Stimulated activated memory B cell treated with anti-CD40 and anti-IgM and Interleukin-4, amounts not matched to agents 10 μg/mL and 1 μg/mL and 100 μg/mL, for 72 hours (primary cell): ENCODE results near the gene ERMAP.
"Not testable (repeated sequence)": the region's sequence is repeated elsewhere in the genome, so short reads cannot be mapped to it uniquely, and the experiment has no call there.

ENCODE experiments used
- ATAC-seq: fragments of 150-1000 bp; cut with Tn5 transposase; 2 replicates; pipeline ENCODE4 v1.10.0; 2021
- H3K27ac Mint-ChIP-seq: one replicate; pipeline ENCODE4 v1.8.0; 2022; ENCODE audit warnings: mild to moderate bottlenecking, mixed read lengths
- H3K27me3 Mint-ChIP-seq: one replicate; pipeline ENCODE4 v1.8.0; 2022; ENCODE audit warnings: mixed read lengths
- H3K36me3 Mint-ChIP-seq: one replicate; pipeline ENCODE4 v1.8.0; 2022; ENCODE audit warnings: mixed read lengths
- H3K4me1 Mint-ChIP-seq: one replicate; pipeline ENCODE4 v1.8.0; 2022; ENCODE audit warnings: mixed read lengths
- H3K4me3 Mint-ChIP-seq: one replicate; pipeline ENCODE4 v1.8.0; 2022; ENCODE audit warnings: mild to moderate bottlenecking, moderate library complexity, mixed read lengths
- H3K9me3 Mint-ChIP-seq: one replicate; pipeline ENCODE4 v1.8.0; 2022; ENCODE audit warnings: mixed read lengths

The ERMAP gene

GRCh38 chr1:42793824-42794223 lies 23.1 kb upstream of the ERMAP start:
- Mint-ChIP-seq H3K27ac (no peak overlapping the region), H3K4me3 (no peak overlapping the region), H3K9me3 (no peaks in the 10 kb centered on the region), H3K27me3 (no peaks in the 10 kb centered on the region), H3K4me1 (no peaks in the 10 kb centered on the region), H3K36me3 (no peaks in the 10 kb centered on the region)
- no peak for ATAC-seq

- Mint-ChIP-seq H3K27ac (no peak overlapping the region), H3K36me3 (no peaks in the 10 kb centered on the region), H3K4me1 (no peaks in the 10 kb centered on the region), H3K9me3 (no peaks in the 10 kb centered on the region), H3K4me3 (no peak overlapping the region), H3K27me3 (no peaks in the 10 kb centered on the region)
- no peak for ATAC-seq
These were observed 19.5 kb upstream of the ERMAP start for GRCh38 chr1:42797414-42797813.

GRCh38 chr1:42797979-42798378 lies 18.9 kb upstream of the ERMAP start:
- H3K27ac Mint-ChIP-seq, result no peak overlapping the region
- no peaks in the 10 kb centered on the region for H3K27me3 Mint-ChIP-seq
- H3K36me3 Mint-ChIP-seq, result no peaks in the 10 kb centered on the region
- ATAC-seq, result no peak
- no peak overlapping the region for H3K4me3 Mint-ChIP-seq
- no peaks in the 10 kb centered on the region for H3K4me1 Mint-ChIP-seq
- no peaks in the 10 kb centered on the region for H3K9me3 Mint-ChIP-seq

GRCh38 chr1:42801832-42802473 lies 15.0 kb upstream of the ERMAP start:
- ATAC-seq, result no peak

GRCh38 chr1:42806171-42806570 lies 10.8 kb upstream of the ERMAP start:
- no peaks in the 10 kb centered on the region for H3K9me3 Mint-ChIP-seq
- no peak for ATAC-seq
- H3K36me3 Mint-ChIP-seq, result peaks cover 26% of the 10 kb centered on the region
- H3K4me3 Mint-ChIP-seq, result no peak overlapping the region
- no peaks in the 10 kb centered on the region for H3K4me1 Mint-ChIP-seq
- no peaks in the 10 kb centered on the region for H3K27me3 Mint-ChIP-seq
- H3K27ac Mint-ChIP-seq, result no peak overlapping the region

More at GRCh38 chr1:42801832-42802473, 15.0 kb upstream of the ERMAP start:
- Mint-ChIP-seq H3K36me3 (peaks cover 20% of the 10 kb centered on the region), H3K9me3 (no peaks in the 10 kb centered on the region), H3K4me1 (no peaks in the 10 kb centered on the region), H3K4me3 (no peak overlapping the region), H3K27me3 (no peaks in the 10 kb centered on the region), H3K27ac (no peak overlapping the region)

DNA sequence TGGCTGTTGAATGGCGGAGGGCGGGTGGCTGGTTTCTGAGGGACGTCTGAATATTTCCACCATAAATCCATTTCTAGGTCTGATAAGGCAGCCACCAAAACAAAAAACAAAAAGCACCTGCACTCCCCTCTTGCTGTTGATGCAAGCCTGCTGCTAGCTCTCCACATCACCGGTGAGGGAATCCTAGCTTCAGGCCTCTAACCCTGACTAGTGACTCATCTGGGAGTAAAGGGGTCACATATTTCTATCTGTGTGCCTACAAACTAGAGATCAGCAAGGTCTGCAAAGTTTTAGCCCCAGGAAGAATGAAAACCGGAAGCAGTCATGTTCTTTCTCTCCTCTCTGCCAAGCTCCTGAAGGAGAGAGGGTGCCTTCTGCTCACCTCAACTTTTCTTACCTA lies 10.3 kb upstream of the ERMAP start:
- H3K27ac Mint-ChIP-seq, result no peak overlapping the region

GRCh38 chr1:42807056-42807668 lies 9.8 kb upstream of the ERMAP start:
- H3K4me1 Mint-ChIP-seq, result no peaks in the 10 kb centered on the region

More for the DNA sequence above, 10.3 kb upstream of the ERMAP start:
- Mint-ChIP-seq H3K36me3 (peaks cover 30% of the 10 kb centered on the region), H3K27me3 (no peaks in the 10 kb centered on the region), H3K4me1 (no peaks in the 10 kb centered on the region), H3K4me3 (no peak overlapping the region), H3K9me3 (no peaks in the 10 kb centered on the region)
- no peak for ATAC-seq

GRCh38 chr1:42814815-42815214 lies 2.1 kb upstream of the ERMAP start:
- not testable (repeated sequence) for H3K9me3 Mint-ChIP-seq, H3K27ac Mint-ChIP-seq, H3K4me3 Mint-ChIP-seq, H3K27me3 Mint-ChIP-seq, H3K36me3 Mint-ChIP-seq, ATAC-seq
- H3K4me1 Mint-ChIP-seq, result peaks cover 22% of the 10 kb centered on the region

More at GRCh38 chr1:42807056-42807668, 9.8 kb upstream of the ERMAP start:
- Mint-ChIP-seq H3K27ac (no peak overlapping the region), H3K9me3 (no peaks in the 10 kb centered on the region), H3K27me3 (no peaks in the 10 kb centered on the region), H3K4me3 (no peak overlapping the region), H3K36me3 (peaks cover 32% of the 10 kb centered on the region)
- ATAC-seq, result no peak

GRCh38 chr1:42815941-42816584 lies 859 bp upstream of the ERMAP start:
- H3K4me1 Mint-ChIP-seq, result peaks cover 22% of the 10 kb centered on the region
- peaks cover 6% of the 10 kb centered on the region for H3K36me3 Mint-ChIP-seq
- peak overlapping the region; percentile 78 for H3K27ac Mint-ChIP-seq
- no peaks in the 10 kb centered on the region for H3K9me3 Mint-ChIP-seq
- peak overlapping the region; percentile 91 for H3K4me3 Mint-ChIP-seq
- no peaks in the 10 kb centered on the region for H3K27me3 Mint-ChIP-seq
- no peak for ATAC-seq

DNA sequence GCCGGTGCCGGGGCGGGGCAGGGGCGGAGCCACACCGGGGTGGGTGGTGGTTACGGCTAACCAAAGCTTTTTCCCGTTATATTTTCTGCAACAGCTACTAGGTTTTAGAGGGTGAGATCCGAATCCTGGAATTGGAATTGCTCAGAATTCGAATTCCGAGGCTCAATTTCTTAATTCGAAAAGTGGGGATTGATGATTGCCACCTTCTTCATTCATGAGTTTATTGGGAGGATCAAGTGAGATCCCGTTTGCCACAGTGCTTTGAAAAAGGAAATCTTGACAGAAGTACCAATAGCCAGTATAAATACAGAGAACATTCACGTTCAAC lies 482 bp downstream of the ERMAP start:
- peak overlapping the region; percentile 91 for H3K4me3 Mint-ChIP-seq
- peak overlapping the region; percentile 78 for H3K27ac Mint-ChIP-seq
- no peaks in the 10 kb centered on the region for H3K9me3 Mint-ChIP-seq
- ATAC-seq, result no peak
- no peaks in the 10 kb centered on the region for H3K36me3 Mint-ChIP-seq
- peaks cover 22% of the 10 kb centered on the region for H3K4me1 Mint-ChIP-seq
- H3K27me3 Mint-ChIP-seq, result no peaks in the 10 kb centered on the region

DNA sequence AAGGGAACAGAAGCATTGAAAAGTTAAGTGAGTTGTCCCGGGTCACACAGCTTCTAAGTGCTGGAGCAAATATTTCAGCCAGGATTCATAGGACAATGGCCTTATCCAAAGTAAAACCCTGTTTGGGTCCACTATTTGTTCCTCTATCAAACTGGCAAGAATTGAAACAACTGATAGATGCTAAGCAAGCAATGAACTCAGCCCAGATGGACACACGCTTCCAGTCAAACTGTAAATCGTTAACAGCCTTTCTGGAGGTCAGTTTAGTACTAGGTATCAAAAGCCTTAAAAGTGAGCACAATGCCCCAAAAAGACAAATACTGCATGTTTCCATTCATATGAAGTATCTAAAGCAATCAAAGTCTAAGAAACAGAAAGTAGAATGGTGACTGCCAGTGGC lies 1.1 kb downstream of the ERMAP start:
- ATAC-seq, result no peak
- Mint-ChIP-seq H3K4me1 (peaks cover 22% of the 10 kb centered on the region), H3K36me3 (no peaks in the 10 kb centered on the region), H3K27me3 (no peaks in the 10 kb centered on the region), H3K4me3 (no peak overlapping the region), H3K27ac (no peak overlapping the region), H3K9me3 (no peaks in the 10 kb centered on the region)

- Mint-ChIP-seq H3K27me3 (no peaks in the 10 kb centered on the region), H3K9me3 (no peaks in the 10 kb centered on the region), H3K4me1 (peaks cover 20% of the 10 kb centered on the region), H3K27ac (peak overlapping the region; percentile 6), H3K4me3 (no peak overlapping the region), H3K36me3 (no peaks in the 10 kb centered on the region)
- ATAC-seq, result no peak
These were observed 3.9 kb downstream of the ERMAP start for GRCh38 chr1:42820813-42821212.

DNA sequence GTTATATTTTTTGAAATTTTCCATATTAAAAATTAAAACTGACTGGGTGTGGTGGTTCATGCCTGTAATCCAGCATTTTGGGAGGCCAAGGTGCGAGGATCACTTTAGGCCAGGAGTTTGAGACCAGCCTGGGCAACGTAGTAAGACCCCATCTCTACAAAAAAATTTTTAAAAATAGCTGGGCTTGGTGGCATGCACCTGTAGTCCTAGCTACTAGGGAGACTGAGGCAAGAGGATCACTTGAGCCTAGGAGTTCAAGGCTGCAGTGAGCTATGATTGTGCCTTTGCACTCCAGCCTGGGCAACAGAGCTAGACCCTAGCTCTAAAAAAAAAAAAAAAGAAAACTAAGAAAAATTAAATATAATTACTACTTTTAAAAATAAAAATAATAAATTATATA lies 4.8 kb downstream of the ERMAP start:
- ATAC-seq, result no peak
- H3K9me3 Mint-ChIP-seq, result no peaks in the 10 kb centered on the region
- H3K4me3 Mint-ChIP-seq, result no peak overlapping the region
- no peak overlapping the region for H3K27ac Mint-ChIP-seq
- H3K4me1 Mint-ChIP-seq, result peaks cover 11% of the 10 kb centered on the region
- H3K27me3 Mint-ChIP-seq, result no peaks in the 10 kb centered on the region
- no peaks in the 10 kb centered on the region for H3K36me3 Mint-ChIP-seq

GRCh38 chr1:42822800-42823392 lies 6.0 kb downstream of the ERMAP start:
- Mint-ChIP-seq H3K36me3 (no peaks in the 10 kb centered on the region), H3K9me3 (no peaks in the 10 kb centered on the region), H3K4me1 (peaks cover 3% of the 10 kb centered on the region), H3K27ac (no peak overlapping the region), H3K4me3 (no peak overlapping the region), H3K27me3 (no peaks in the 10 kb centered on the region)
- ATAC-seq, result no peak

DNA sequence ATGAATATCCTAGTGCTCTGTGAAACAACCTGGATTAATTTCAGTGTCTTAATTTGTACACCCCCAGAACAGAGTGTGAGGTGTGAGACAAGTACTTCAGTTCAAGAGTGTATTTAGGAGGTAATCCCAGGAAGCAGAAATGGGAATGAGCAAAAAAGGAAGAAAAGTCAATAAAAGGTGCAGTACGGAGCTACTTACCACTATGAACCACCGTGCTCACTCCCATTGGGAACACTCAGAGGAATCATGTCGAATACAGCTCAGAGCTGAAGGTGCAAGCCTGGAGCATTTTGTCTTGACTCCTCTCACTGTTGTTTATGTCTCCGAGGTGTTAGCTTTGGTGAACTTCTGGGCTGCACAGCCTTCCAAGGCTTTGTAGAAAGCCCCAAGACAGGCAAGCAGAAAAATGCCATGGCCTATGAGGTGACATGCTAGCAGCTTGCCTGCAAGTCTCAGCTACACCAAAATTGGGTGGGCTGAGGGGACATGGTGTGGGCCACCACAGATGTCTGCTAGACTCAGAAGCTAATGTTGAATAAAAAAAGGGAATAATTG lies 7.6 kb downstream of the ERMAP start:
- no peaks in the 10 kb centered on the region for H3K4me1 Mint-ChIP-seq
- H3K27ac Mint-ChIP-seq, result no peak overlapping the region
- H3K27me3 Mint-ChIP-seq, result no peaks in the 10 kb centered on the region
- ATAC-seq, result no peak
- H3K36me3 Mint-ChIP-seq, result no peaks in the 10 kb centered on the region
- no peak overlapping the region for H3K4me3 Mint-ChIP-seq
- no peaks in the 10 kb centered on the region for H3K9me3 Mint-ChIP-seq
